Upper lobe of left lung (tissue), 6 donors: ENCODE results near the gene NKAIN2. TPM values are rescaled to one million over a fixed set of nuclear protein-coding genes. Genes with fewer than 3 reads are reported as not detected.

Experiments
- ATAC-seq, 2 donors: fragments of 200-7000 bp; cut with Tn5 transposase; one replicate each; pipeline ENCODE4 v1.9.1; 2022; ENCODE audit warnings: mild to moderate bottlenecking in 2 of 2, moderate library complexity in 2 of 2; ENCODE audit not compliant: low FRiP score in 2 of 2
- DNase-seq, 2 donors: peaks; one replicate each; pipeline ENCODE4 v3.0.0-alpha.2; 2019 to 2020
- H3K27ac ChIP-seq, 4 donors: fragments of 200-600 bp; sonication (generic); one replicate each; pipeline ENCODE4 v1.5.1; 2016 to 2019
- H3K27me3 ChIP-seq, 4 donors: fragments of 200-600 bp; sonication (generic); one replicate each; pipeline ENCODE4 v1.5.1; 2017 to 2019
- H3K36me3 ChIP-seq, 4 donors: fragments of 200-600 bp; sonication (generic); one replicate each; pipeline ENCODE4 v1.5.1; 2016 to 2019
- H3K4me1 ChIP-seq, 4 donors: fragments of 200-600 bp; sonication (generic); one replicate each; pipeline ENCODE4 v1.5.1; 2018 to 2019
- H3K4me3 ChIP-seq, 4 donors: fragments of 200-600 bp; sonication (generic); one replicate each; pipeline ENCODE4 v1.5.1; 2017 to 2019; ENCODE audit warnings: mild to moderate bottlenecking in 2 of 4, moderate library complexity in 1 of 4
- H3K9me3 ChIP-seq, 4 donors: fragments of 200-600 bp; sonication (generic); one replicate each; pipeline ENCODE4 v1.5.1; 2018 to 2019
- CTCF ChIP-seq, 6 experiments: fragments of 450-650 bp in 4 of 6; fragments of 200-600 bp in 2 of 6; sonication (generic) in 2 of 6; IDR thresholded peaks; one replicate each; pipeline ENCODE4 v1.5.1; 2016 to 2019; ENCODE audit warnings: antibody characterized with exemption in 6 of 6
- EP300 ChIP-seq, 4 donors: sonication (generic); formaldehyde crosslinking; IDR thresholded peaks; one replicate each; pipeline ENCODE4 v1.5.1; 2017; ENCODE audit warnings: antibody characterized with exemption in 4 of 4, control low read depth in 2 of 4
- POLR2A ChIP-seq, 4 donors: fragments of 450-650 bp; IDR thresholded peaks; one replicate each; pipeline ENCODE4 v1.5.1; 2016 to 2017; ENCODE audit warnings: antibody characterized with exemption in 4 of 4, mild to moderate bottlenecking in 2 of 4
- POLR2AphosphoS5 ChIP-seq, 2 donors: sonication (generic); formaldehyde crosslinking; IDR thresholded peaks; one replicate each; pipeline ENCODE4 v1.5.1; 2017; ENCODE audit warnings: antibody characterized with exemption in 2 of 2
- WGBS, 2 donors: methylation state at CpG; one replicate each; pipeline ENCODE4 v1.1.5; 2017 to 2018; 5-methylcytosine and 5-hydroxymethylcytosine counted together
- total RNA-seq, 6 donors: library from RNA; depleted of rRNA in 4 of 6; stranded (reverse); fragments of >200 nt in 4 of 6; gene quantifications; one replicate each; pipeline versions ENCODE4 v1.1.0 to v1.2.1, GENCODE V29; 2016 to 2021
- donor health status: DM: no; HTN: no; CAD: no; lungs with moderate emphysema.
- donor health status: DM: no; HTN: yes; CAD: no; lungs with severe emphysema.

The NKAIN2 gene
- total RNA-seq, 6 donors from 2014 or later = 0.13 to 0.20 TPM; not detected in 4

DNA sequence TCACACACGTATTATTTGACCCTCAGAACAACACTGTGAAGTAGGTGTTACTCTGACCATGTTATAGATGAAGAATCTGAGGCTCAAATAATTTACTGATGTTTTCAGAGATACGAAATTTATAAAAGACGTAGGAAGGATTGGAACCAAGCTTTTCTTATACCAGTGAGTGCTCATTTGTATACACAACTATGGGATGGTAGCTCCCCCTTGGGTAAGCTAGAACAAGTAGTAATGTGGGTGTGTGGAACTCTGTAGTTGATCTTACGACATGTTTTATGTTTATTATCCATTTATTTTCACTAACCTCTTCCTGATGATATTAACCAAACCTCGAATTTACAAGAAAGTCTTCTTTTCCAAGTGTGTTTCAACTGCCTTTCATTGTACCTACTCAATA is 248.5 kb downstream of the NKAIN2 start:
- no peak for ATAC-seq
- H3K27ac ChIP-seq = no peak overlapping the region
- no peaks in the 10 kb centered on the region for H3K4me1 ChIP-seq
- H3K9me3 ChIP-seq = no peaks in the 10 kb centered on the region
- WGBS, 2 donors = 86 to 87% methylated on average over 5 of the region's 5 CpGs
- no peak overlapping the region for H3K4me3 ChIP-seq
- TF ChIP-seq POLR2A (IDR thresholded peaks at IDR 0.05) = no peak
- no peak for TF ChIP-seq CTCF (IDR thresholded peaks at IDR 0.05)
- no peak for TF ChIP-seq EP300 (IDR thresholded peaks at IDR 0.05)
- TF ChIP-seq POLR2AphosphoS5 (IDR thresholded peaks at IDR 0.05) = no peak
- no peak for DNase-seq
- no peaks in the 10 kb centered on the region for H3K27me3 ChIP-seq
- H3K36me3 ChIP-seq = no peaks in the 10 kb centered on the region

GRCh38 chr6:124053315-124053714 is 249.7 kb downstream of the NKAIN2 start:
- DNase-seq (no peak), ATAC-seq (no peak)
- no peak overlapping the region for H3K27ac ChIP-seq
- no peaks in the 10 kb centered on the region for H3K27me3 ChIP-seq
- H3K36me3 ChIP-seq = no peaks in the 10 kb centered on the region
- no peaks in the 10 kb centered on the region for H3K9me3 ChIP-seq
- TF ChIP-seq POLR2A (IDR thresholded peaks at IDR 0.05) (no peak), CTCF (IDR thresholded peaks at IDR 0.05) (no peak), POLR2AphosphoS5 (IDR thresholded peaks at IDR 0.05) (no peak), EP300 (IDR thresholded peaks at IDR 0.05) (no peak)
- WGBS, 2 donors = 86 to 91% methylated on average over 2 of the region's 2 CpGs
- no peak overlapping the region for H3K4me3 ChIP-seq
- no peaks in the 10 kb centered on the region for H3K4me1 ChIP-seq

DNA sequence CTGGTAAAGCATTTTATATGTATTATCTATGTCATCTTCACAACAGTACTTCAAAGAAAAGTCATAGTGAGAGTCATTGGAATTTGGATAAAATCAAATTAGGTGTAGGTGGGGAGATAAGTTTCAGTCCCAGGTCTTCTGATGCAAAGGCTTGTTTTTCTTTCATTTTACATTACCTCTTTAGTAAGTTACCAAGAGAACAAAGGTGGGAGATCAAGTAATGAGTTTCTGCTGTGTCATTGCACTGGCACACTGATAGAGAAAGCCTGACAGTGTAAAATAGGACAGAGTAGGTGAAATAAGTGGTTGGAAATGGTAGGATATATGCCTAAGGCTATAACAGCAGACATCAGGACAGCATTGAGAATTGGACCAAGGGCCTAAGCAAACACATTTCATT is 250.4 kb downstream of the NKAIN2 start:
- no peak overlapping the region for H3K27ac ChIP-seq
- ATAC-seq = no peak
- no peak for TF ChIP-seq CTCF (IDR thresholded peaks at IDR 0.05)
- no peak for TF ChIP-seq EP300 (IDR thresholded peaks at IDR 0.05)
- TF ChIP-seq POLR2AphosphoS5 (IDR thresholded peaks at IDR 0.05) = no peak
- no peak for TF ChIP-seq POLR2A (IDR thresholded peaks at IDR 0.05)
- H3K4me3 ChIP-seq = no peak overlapping the region
- no peaks in the 10 kb centered on the region for H3K4me1 ChIP-seq
- H3K36me3 ChIP-seq = no peaks in the 10 kb centered on the region
- no peak for DNase-seq
- no peaks in the 10 kb centered on the region for H3K27me3 ChIP-seq
- H3K9me3 ChIP-seq = no peaks in the 10 kb centered on the region

GRCh38 chr6:124055395-124055794 is 251.7 kb downstream of the NKAIN2 start:
- Histone ChIP-seq H3K4me3 (no peak overlapping the region), H3K9me3 (no peaks in the 10 kb centered on the region), H3K27ac (no peak overlapping the region), H3K36me3 (no peaks in the 10 kb centered on the region), H3K27me3 (no peaks in the 10 kb centered on the region), H3K4me1 (no peaks in the 10 kb centered on the region)
- ATAC-seq = no peak
- DNase-seq = no peak
- TF ChIP-seq POLR2A (IDR thresholded peaks at IDR 0.05) (no peak), CTCF (IDR thresholded peaks at IDR 0.05) (no peak), POLR2AphosphoS5 (IDR thresholded peaks at IDR 0.05) (no peak), EP300 (IDR thresholded peaks at IDR 0.05) (no peak)

- no peak for ATAC-seq
- TF ChIP-seq CTCF (IDR thresholded peaks at IDR 0.05) (no peak), POLR2AphosphoS5 (IDR thresholded peaks at IDR 0.05) (no peak), POLR2A (IDR thresholded peaks at IDR 0.05) (no peak), EP300 (IDR thresholded peaks at IDR 0.05) (no peak)
Measured at GRCh38 chr6:124055963-124056362, 252.3 kb downstream of the NKAIN2 start.

More at GRCh38 chr6:124055963-124056362, 252.3 kb downstream of the NKAIN2 start:
- no peak overlapping the region for H3K27ac ChIP-seq
- H3K9me3 ChIP-seq = no peaks in the 10 kb centered on the region
- H3K4me1 ChIP-seq = no peaks in the 10 kb centered on the region
- H3K4me3 ChIP-seq = no peak overlapping the region
- WGBS, 2 donors = 78 to 93% methylated on average over 1 of the region's 1 CpG
- H3K27me3 ChIP-seq = no peaks in the 10 kb centered on the region
- H3K36me3 ChIP-seq = no peaks in the 10 kb centered on the region
- no peak for DNase-seq
